HL-60 (cell line): ENCODE measurements around the gene HOXA2.

Source experiments
- DNase-seq, 2 experiments: peaks; one replicate each; pipeline ENCODE4 v3.0.0-alpha.2; 2010 to 2020; ENCODE audit warnings: low read depth in 1 of 2, low spot score in 1 of 2
- H3K27ac ChIP-seq: fragments of 250-450 bp; sonication (Bioruptor Pico); replicated peaks from 2 replicates; pipeline ENCODE4 v1.5.1; 2020; ENCODE audit warnings: mild to moderate bottlenecking, moderate library complexity
- H3K27me3 ChIP-seq: fragments of 250-450 bp; sonication (Bioruptor Pico); 2 replicates; pipeline ENCODE4 v1.5.1; 2021; ENCODE audit warnings: mild to moderate bottlenecking, moderate library complexity; ENCODE audit not compliant: insufficient read depth, poor library complexity, severe bottlenecking
- H3K4me3 ChIP-seq: replicated peaks from 2 replicates; pipeline ENCODE4 v1.5.1; 2011; ENCODE audit warnings: mild to moderate bottlenecking, control low read depth, low read length; ENCODE audit not compliant: insufficient read depth
- CTCF ChIP-seq: IDR thresholded peaks from one replicate; pipeline ENCODE4 v1.5.1; 2011; ENCODE audit warnings: low read length, control low read depth, inconsistent platforms; ENCODE audit not compliant: insufficient read depth
- GABPA ChIP-seq: IDR thresholded peaks from 2 replicates; pipeline ENCODE4 v1.6.1; 2012; ENCODE audit warnings: low read depth
- POLR2AphosphoS5 ChIP-seq: IDR thresholded peaks from 2 replicates; pipeline ENCODE4 v1.6.1; 2012; ENCODE audit warnings: low read depth
- REST ChIP-seq: IDR thresholded peaks from 2 replicates; pipeline ENCODE4 v1.6.1; 2012; ENCODE audit warnings: low read depth; ENCODE audit not compliant: insufficient replicate concordance
- SPI1 ChIP-seq: IDR thresholded peaks from 2 replicates; pipeline ENCODE4 v1.6.1; 2012; ENCODE audit warnings: low read depth, mild to moderate bottlenecking, borderline replicate concordance

Gene HOXA2

GRCh38 chr7:27115221-27116026 lies 12.9 kb upstream of the HOXA2 start:
- no peak overlapping the region for H3K27ac ChIP-seq
- no peak overlapping the region for H3K4me3 ChIP-seq
- TF ChIP-seq REST (no peak), GABPA (no peak), POLR2AphosphoS5 (no peak), SPI1 (no peak), CTCF (no peak)
- H3K27me3 ChIP-seq = peaks cover 3% of the 10 kb centered on the region
- no peak for DNase-seq

- H3K4me3 ChIP-seq = no peak overlapping the region
- no peak for TF ChIP-seq CTCF
- no peak for TF ChIP-seq POLR2AphosphoS5
- no peak for TF ChIP-seq GABPA
- TF ChIP-seq SPI1 = no peak
- no peak for TF ChIP-seq REST
- H3K27me3 ChIP-seq = peaks cover 3% of the 10 kb centered on the region
- H3K27ac ChIP-seq = no peak overlapping the region
- no peak for DNase-seq
Observed at GRCh38 chr7:27114881-27115220, 12.4 kb upstream of the HOXA2 start.

- Histone ChIP-seq H3K4me3 (no peak overlapping the region), H3K27ac (no peak overlapping the region), H3K27me3 (peaks cover 3% of the 10 kb centered on the region)
- TF ChIP-seq REST (no peak), CTCF (no peak), GABPA (no peak), SPI1 (no peak), POLR2AphosphoS5 (no peak)
- no peak for DNase-seq
Observed at GRCh38 chr7:27113991-27114769, 11.7 kb upstream of the HOXA2 start.
